GM23248 (cell line): ENCODE measurements around the gene RAPGEF2. TPM values are rescaled to one million over a fixed set of nuclear protein-coding genes. Genes with fewer than 3 reads are reported as not detected.

ENCODE experiments used
- DNase-seq: peaks from one replicate; pipeline ENCODE4 v3.0.0-alpha.2; 2015
- H2AFZ ChIP-seq: fragments of 200-600 bp; sonication (generic); 2 replicates; pipeline ENCODE4 v1.6.1; 2016; ENCODE audit warnings: antibody characterized with exemption
- H3F3A ChIP-seq: fragments of 200-600 bp; sonication (generic); 2 replicates; pipeline ENCODE4 v1.6.1; 2016; ENCODE audit warnings: mild to moderate bottlenecking, antibody characterized with exemption, mixed run types; ENCODE audit not compliant: insufficient read depth
- H3K27ac ChIP-seq: fragments of 200-600 bp; sonication (generic); 2 replicates; pipeline ENCODE4 v1.5.1; 2016; ENCODE audit warnings: mild to moderate bottlenecking
- H3K27me3 ChIP-seq: fragments of 200-600 bp; sonication (generic); replicated peaks from 2 replicates; pipeline ENCODE4 v1.6.1; 2016; ENCODE audit warnings: mild to moderate bottlenecking; ENCODE audit not compliant: insufficient read depth
- H3K36me3 ChIP-seq: fragments of 200-600 bp; sonication (generic); 2 replicates; pipeline ENCODE4 v1.6.1; 2016; ENCODE audit warnings: low read depth, mild to moderate bottlenecking
- H3K4me1 ChIP-seq: fragments of 200-600 bp; sonication (generic); 2 replicates; pipeline ENCODE4 v1.6.1; 2016; ENCODE audit warnings: mild to moderate bottlenecking; ENCODE audit not compliant: insufficient read depth
- H3K4me2 ChIP-seq: fragments of 200-600 bp; sonication (generic); one replicate; pipeline ENCODE4 v1.6.1; 2016; ENCODE audit warnings: mild to moderate bottlenecking; ENCODE audit not compliant: unreplicated experiment
- H3K4me3 ChIP-seq: fragments of 200-600 bp; sonication (generic); 2 replicates; pipeline ENCODE4 v1.5.1; 2016; ENCODE audit warnings: mild to moderate bottlenecking
- H3K79me2 ChIP-seq: fragments of 200-600 bp; sonication (generic); 2 replicates; pipeline ENCODE4 v1.6.1; 2016; ENCODE audit warnings: mild to moderate bottlenecking; ENCODE audit not compliant: insufficient read depth
- H3K9ac ChIP-seq: fragments of 200-600 bp; sonication (generic); 2 replicates; pipeline ENCODE4 v1.6.1; 2016; ENCODE audit warnings: mild to moderate bottlenecking
- H3K9me2 ChIP-seq: fragments of 200-600 bp; sonication (generic); 2 replicates; pipeline ENCODE4 v1.6.1; 2016; ENCODE audit warnings: mixed run types, mild to moderate bottlenecking, moderate library complexity; ENCODE audit not compliant: insufficient read depth
- H3K9me3 ChIP-seq: fragments of 200-600 bp; sonication (generic); one replicate; pipeline ENCODE4 v1.6.1; 2017; ENCODE audit warnings: low read depth
- H4K20me1 ChIP-seq: fragments of 200-600 bp; sonication (generic); 2 replicates; pipeline ENCODE4 v1.6.0; 2016; ENCODE audit not compliant: insufficient read depth
- EZH2 ChIP-seq: fragments of 200-600 bp; sonication (generic); IDR thresholded peaks from 2 replicates; pipeline ENCODE4 v1.6.1; 2018; ENCODE audit warnings: antibody characterized with exemption, mild to moderate bottlenecking; ENCODE audit not compliant: insufficient read depth, poor library complexity, severe bottlenecking
- EZH2phosphoT487 ChIP-seq: fragments of 200-600 bp; sonication (generic); IDR thresholded peaks from 2 replicates; pipeline ENCODE4 v1.6.1; 2018; ENCODE audit warnings: antibody characterized with exemption, moderate library complexity, mild to moderate bottlenecking, low read depth; ENCODE audit not compliant: insufficient read depth
- WGBS, 2 experiments: methylation state at CpG; one replicate each; pipeline ENCODE4 v1.1.6; 2015 to 2017; ENCODE audit warnings: low lambda C conversion rate in 2 of 2, low coverage in 1 of 2; ENCODE audit errors: missing lambda C conversion rate in 2 of 2; 5-methylcytosine and 5-hydroxymethylcytosine counted together
- in situ Hi-C: fragments of 300-500 bp; cut with MboI; formaldehyde crosslinking; loops from 2 replicates; pipeline ENCODE4 v1.15.0; 2020
- polyA plus RNA-seq: library from polyadenylated mRNA; unstranded; fragments of >200 nt; fragmentation: Nextera tagmentation; extraction: Ambion mirVana; gene quantifications from 2 replicates; pipeline ENCODE4 v1.2.1, GENCODE V29; 2016
- total RNA-seq: library from RNA; depleted of rRNA; stranded (reverse); fragments of >200 nt; shearing (Covaris generic); gene quantifications from 2 replicates; pipeline ENCODE4 v1.2.3, GENCODE V29; 2014

The RAPGEF2 gene
- total and polyA plus RNA-seq, 2 experiments from 2014 or later: 6.6 to 21.7 TPM

DNA sequence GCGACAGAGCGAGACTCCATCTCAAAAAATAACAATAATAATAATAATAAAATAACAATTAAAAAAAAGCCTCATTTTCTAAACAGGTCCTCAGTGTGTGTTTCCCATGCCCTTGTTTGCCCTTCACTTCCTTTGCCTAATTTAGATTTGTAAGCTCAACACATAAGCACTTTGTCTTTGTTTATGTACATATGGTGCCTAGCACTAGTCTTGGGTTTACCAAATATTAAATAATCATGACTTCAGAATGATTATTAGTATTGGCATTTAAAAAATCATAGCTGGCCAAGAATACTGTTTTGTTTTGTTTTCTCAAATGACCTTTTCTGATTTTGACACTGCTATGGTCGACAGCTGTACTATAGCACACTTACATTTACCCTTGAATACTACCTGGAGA, 6.4 kb upstream of the RAPGEF2 start:
- 60 to 62% methylated on average over 3 of the region's 3 CpGs for WGBS, 2 experiments
- H3K4me1 ChIP-seq: no peaks in the 10 kb centered on the region
- no peak for DNase-seq
- H3F3A ChIP-seq: 0 out of 2 replicates have a peak, but pooled peaks cover under 1% of the 10 kb centered on the region
- H3K27ac ChIP-seq: no peak overlapping the region
- no peak overlapping the region for H3K4me2 ChIP-seq
- H3K9me2 ChIP-seq: no peaks in the 10 kb centered on the region
- H4K20me1 ChIP-seq: no peaks in the 10 kb centered on the region
- H3K27me3 ChIP-seq: peaks cover 23% of the 10 kb centered on the region
- in situ Hi-C loops: no loop called here
- no peak overlapping the region for H2AFZ ChIP-seq
- no peaks in the 10 kb centered on the region for H3K36me3 ChIP-seq
- H3K9me3 ChIP-seq: no peaks in the 10 kb centered on the region
- no peak overlapping the region for H3K4me3 ChIP-seq
- no peak overlapping the region for H3K9ac ChIP-seq
- no peaks in the 10 kb centered on the region for H3K79me2 ChIP-seq
- TF ChIP-seq EZH2phosphoT487: no peak
- no peak for TF ChIP-seq EZH2

- no peak for DNase-seq
- H3F3A ChIP-seq: 0 out of 2 replicates have a peak, but pooled peaks cover 8% of the 10 kb centered on the region
- no peaks in the 10 kb centered on the region for H4K20me1 ChIP-seq
- H3K36me3 ChIP-seq: no peaks in the 10 kb centered on the region
- peaks cover 23% of the 10 kb centered on the region for H3K27me3 ChIP-seq
- no peaks in the 10 kb centered on the region for H3K79me2 ChIP-seq
- no peaks in the 10 kb centered on the region for H3K4me1 ChIP-seq
- no peak overlapping the region for H3K4me2 ChIP-seq
- WGBS, 2 experiments: 37 to 50% methylated on average over 1 of the region's 1 CpG
- H3K27ac ChIP-seq: no peak overlapping the region
- no peak for TF ChIP-seq EZH2phosphoT487
- H3K9me2 ChIP-seq: no peaks in the 10 kb centered on the region
- H3K9ac ChIP-seq: no peak overlapping the region
- in situ Hi-C loops: no loop called here
- no peaks in the 10 kb centered on the region for H3K9me3 ChIP-seq
- H2AFZ ChIP-seq: no peak overlapping the region
- no peak overlapping the region for H3K4me3 ChIP-seq
Measured at GRCh38 chr4:159097144-159097543, 5.7 kb upstream of the RAPGEF2 start.

- Histone ChIP-seq H3F3A (0 out of 2 replicates have a peak, but pooled peaks cover 10% of the 10 kb centered on the region), H3K9ac (no peak overlapping the region), H3K27me3 (peaks cover 23% of the 10 kb centered on the region), H3K4me1 (no peaks in the 10 kb centered on the region), H3K27ac (no peak overlapping the region), H3K9me2 (no peaks in the 10 kb centered on the region), H3K79me2 (no peaks in the 10 kb centered on the region), H3K36me3 (no peaks in the 10 kb centered on the region), H2AFZ (no peak overlapping the region), H3K4me2 (no peak overlapping the region), H4K20me1 (no peaks in the 10 kb centered on the region), H3K9me3 (no peaks in the 10 kb centered on the region), H3K4me3 (no peak overlapping the region)
- WGBS, 2 experiments: 0 to 6% methylated on average over 1 of the region's 1 CpG
- no peak for TF ChIP-seq EZH2phosphoT487
- TF ChIP-seq EZH2: no peak
- in situ Hi-C loops: no loop called here
- DNase-seq: no peak
Measured at GRCh38 chr4:159097785-159098184, 5.1 kb upstream of the RAPGEF2 start.

- Histone ChIP-seq H3F3A (0 out of 2 replicates have a peak, but pooled peaks cover 10% of the 10 kb centered on the region), H3K36me3 (no peaks in the 10 kb centered on the region), H3K4me3 (no peak overlapping the region), H3K27ac (no peak overlapping the region), H4K20me1 (no peaks in the 10 kb centered on the region), H3K4me2 (no peak overlapping the region), H2AFZ (no peak overlapping the region), H3K79me2 (no peaks in the 10 kb centered on the region), H3K9me2 (no peaks in the 10 kb centered on the region), H3K4me1 (no peaks in the 10 kb centered on the region), H3K9me3 (no peaks in the 10 kb centered on the region), H3K9ac (no peak overlapping the region), H3K27me3 (peaks cover 23% of the 10 kb centered on the region)
- DNase-seq: no peak
- in situ Hi-C loops: no loop called here
- TF ChIP-seq EZH2: no peak
- TF ChIP-seq EZH2phosphoT487: no peak
Measured at GRCh38 chr4:159098482-159099127, 4.3 kb upstream of the RAPGEF2 start.
